Glutamatergic neuron (in vitro differentiated cells): ENCODE measurements around the gene ROR2. TPM values are rescaled to one million over a fixed set of nuclear protein-coding genes. Genes with fewer than 3 reads are reported as not detected.

Experiments
- DNase-seq: peaks from one replicate; pipeline ENCODE4 v3.0.0; 2022
- H3K27ac Mint-ChIP-seq: one replicate; pipeline ENCODE4 v1.8.0; 2020; ENCODE audit warnings: mild to moderate bottlenecking, mixed read lengths, inconsistent platforms; ENCODE audit not compliant: unreplicated experiment
- H3K27me3 Mint-ChIP-seq: one replicate; pipeline ENCODE4 v1.8.0; 2020; ENCODE audit warnings: mild to moderate bottlenecking, moderate library complexity, mixed read lengths, inconsistent platforms; ENCODE audit not compliant: unreplicated experiment
- H3K36me3 Mint-ChIP-seq: one replicate; pipeline ENCODE4 v1.8.0; 2020; ENCODE audit warnings: mild to moderate bottlenecking, mixed read lengths, inconsistent platforms; ENCODE audit not compliant: unreplicated experiment
- H3K4me1 Mint-ChIP-seq: one replicate; pipeline ENCODE4 v1.8.0; 2020; ENCODE audit warnings: mild to moderate bottlenecking, low read depth, mixed read lengths, inconsistent platforms; ENCODE audit not compliant: unreplicated experiment
- H3K4me3 Mint-ChIP-seq: one replicate; pipeline ENCODE4 v1.8.0; 2020; ENCODE audit warnings: mild to moderate bottlenecking, mixed read lengths, inconsistent platforms; ENCODE audit not compliant: unreplicated experiment
- H3K9me3 Mint-ChIP-seq: one replicate; pipeline ENCODE4 v1.8.0; 2020; ENCODE audit warnings: mild to moderate bottlenecking, moderate library complexity, mixed read lengths, inconsistent platforms; ENCODE audit not compliant: unreplicated experiment
- total RNA-seq: library from RNA; stranded (reverse); fragmentation: NEBNext Ultra II Directional; extraction: Animal tissue kit (Norgen Biotek cat#: 25700); gene quantifications from one replicate; pipeline ENCODE4 v1.2.1, GENCODE V29; 2021; ENCODE audit not compliant: unreplicated experiment
- TF ChIP-seq, protein P1 (sequence below): fragments of 200-600 bp; sonication (generic); IDR thresholded peaks from one replicate; pipeline ENCODE4 v1.5.0; 2021; ENCODE audit not compliant: partially characterized antibody, unreplicated experiment

The ROR2 gene
- total RNA-seq, 1 donor from 2014 or later: 51.1 TPM

DNA sequence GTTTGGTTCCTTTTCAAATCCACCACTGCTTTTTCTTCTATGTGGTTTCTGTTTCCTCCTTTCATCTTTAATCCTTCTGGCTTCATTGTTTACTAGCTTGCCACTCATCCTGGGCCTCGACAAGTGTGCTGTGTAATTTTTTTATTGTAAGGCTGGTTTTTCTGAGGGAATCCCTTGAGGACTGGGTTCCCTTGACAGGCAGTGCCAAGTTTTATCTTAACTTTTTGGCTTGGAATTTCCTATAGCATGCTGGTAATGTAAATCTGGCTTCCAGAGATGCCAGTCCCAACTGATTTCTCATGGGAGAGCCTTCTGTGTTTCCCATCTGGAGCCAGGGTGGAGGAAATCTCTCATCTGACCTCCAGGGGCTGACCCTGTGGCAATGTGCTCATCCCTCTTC, 184.7 kb downstream of the ROR2 start:
- H3K9me3 Mint-ChIP-seq: peaks cover 11% of the 10 kb centered on the region
- peak overlapping the region; percentile 9 for H3K27ac Mint-ChIP-seq
- peaks cover 33% of the 10 kb centered on the region for H3K4me1 Mint-ChIP-seq
- H3K27me3 Mint-ChIP-seq: peaks cover 8% of the 10 kb centered on the region
- peaks cover 15% of the 10 kb centered on the region for H3K36me3 Mint-ChIP-seq
- TF ChIP-seq, protein P1, sequence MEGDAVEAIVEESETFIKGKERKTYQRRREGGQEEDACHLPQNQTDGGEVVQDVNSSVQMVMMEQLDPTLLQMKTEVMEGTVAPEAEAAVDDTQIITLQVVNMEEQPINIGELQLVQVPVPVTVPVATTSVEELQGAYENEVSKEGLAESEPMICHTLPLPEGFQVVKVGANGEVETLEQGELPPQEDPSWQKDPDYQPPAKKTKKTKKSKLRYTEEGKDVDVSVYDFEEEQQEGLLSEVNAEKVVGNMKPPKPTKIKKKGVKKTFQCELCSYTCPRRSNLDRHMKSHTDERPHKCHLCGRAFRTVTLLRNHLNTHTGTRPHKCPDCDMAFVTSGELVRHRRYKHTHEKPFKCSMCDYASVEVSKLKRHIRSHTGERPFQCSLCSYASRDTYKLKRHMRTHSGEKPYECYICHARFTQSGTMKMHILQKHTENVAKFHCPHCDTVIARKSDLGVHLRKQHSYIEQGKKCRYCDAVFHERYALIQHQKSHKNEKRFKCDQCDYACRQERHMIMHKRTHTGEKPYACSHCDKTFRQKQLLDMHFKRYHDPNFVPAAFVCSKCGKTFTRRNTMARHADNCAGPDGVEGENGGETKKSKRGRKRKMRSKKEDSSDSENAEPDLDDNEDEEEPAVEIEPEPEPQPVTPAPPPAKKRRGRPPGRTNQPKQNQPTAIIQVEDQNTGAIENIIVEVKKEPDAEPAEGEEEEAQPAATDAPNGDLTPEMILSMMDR: no peak
- H3K4me3 Mint-ChIP-seq: no peak overlapping the region
- no peak for DNase-seq

DNA sequence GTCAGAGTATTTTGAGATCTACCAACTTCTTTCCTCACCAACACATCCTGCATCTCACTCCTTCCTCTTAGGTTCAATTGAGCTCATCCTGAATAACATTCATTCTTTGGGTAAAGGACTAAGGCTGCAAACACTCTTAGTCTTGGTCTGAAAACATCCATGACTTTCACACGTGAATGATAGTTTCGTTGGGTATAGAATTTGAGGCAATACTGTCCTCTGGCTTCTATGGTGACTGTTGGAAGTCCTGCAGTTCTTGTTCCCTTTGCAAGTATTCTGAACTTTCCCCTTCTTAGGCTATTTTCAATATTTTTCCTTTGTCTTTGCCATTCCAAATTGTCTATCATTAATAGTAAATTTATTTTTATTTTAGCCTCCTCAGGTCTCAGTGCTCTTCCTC, 185.4 kb downstream of the ROR2 start:
- peaks cover 9% of the 10 kb centered on the region for H3K9me3 Mint-ChIP-seq
- TF ChIP-seq, protein P1: no peak

DNA sequence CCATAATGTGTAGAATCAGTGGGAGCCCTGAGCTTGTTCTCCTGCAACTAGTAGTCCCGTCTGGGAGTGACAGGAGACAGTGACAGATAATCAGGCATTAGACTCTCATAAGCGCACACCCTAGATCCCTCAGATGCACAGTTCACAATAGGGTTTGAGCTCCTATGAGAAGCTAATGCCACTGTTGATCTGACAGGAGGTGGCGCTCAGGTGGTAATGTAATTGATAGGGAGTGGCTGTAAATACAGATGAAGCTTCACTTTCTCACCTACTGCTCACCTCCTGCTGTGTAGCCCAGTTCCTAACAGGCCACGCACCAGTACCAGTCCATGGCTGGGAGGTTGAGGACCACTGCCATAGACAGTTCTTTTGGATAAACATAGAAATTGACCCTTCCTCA, 188.7 kb downstream of the ROR2 start:
- H3K36me3 Mint-ChIP-seq: peaks cover 10% of the 10 kb centered on the region
- H3K27ac Mint-ChIP-seq: no peak overlapping the region
- peaks cover 4% of the 10 kb centered on the region for H3K9me3 Mint-ChIP-seq
- peaks cover 6% of the 10 kb centered on the region for H3K27me3 Mint-ChIP-seq
- TF ChIP-seq, protein P1: no peak
- DNase-seq: no peak
- peaks cover 24% of the 10 kb centered on the region for H3K4me1 Mint-ChIP-seq
- H3K4me3 Mint-ChIP-seq: no peak overlapping the region

More for the DNA sequence above, 185.4 kb downstream of the ROR2 start:
- peaks cover 15% of the 10 kb centered on the region for H3K36me3 Mint-ChIP-seq
- peaks cover 8% of the 10 kb centered on the region for H3K27me3 Mint-ChIP-seq
- H3K27ac Mint-ChIP-seq: no peak overlapping the region
- H3K4me1 Mint-ChIP-seq: peaks cover 26% of the 10 kb centered on the region
- no peak for DNase-seq
- no peak overlapping the region for H3K4me3 Mint-ChIP-seq

DNA sequence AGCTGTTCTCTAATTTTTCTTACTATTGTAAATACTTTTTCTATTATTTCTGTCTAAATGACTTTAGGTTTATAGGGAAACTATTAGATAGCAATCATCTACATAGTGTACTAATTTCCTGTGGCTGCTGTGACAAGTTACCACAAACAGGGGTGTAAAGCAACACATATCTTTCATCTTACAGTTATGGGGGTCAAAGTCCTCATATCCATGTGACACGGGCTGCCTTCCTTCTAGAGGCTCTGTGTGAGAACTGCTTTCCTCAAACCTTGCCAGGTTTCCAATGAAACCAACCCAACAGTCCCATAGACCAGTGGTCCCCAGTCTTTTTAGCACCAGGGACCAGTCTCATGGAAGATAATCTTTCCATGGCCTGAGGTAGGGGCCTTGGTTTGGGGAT, 189.1 kb downstream of the ROR2 start:
- peaks cover 19% of the 10 kb centered on the region for H3K4me1 Mint-ChIP-seq
- TF ChIP-seq, protein P1: no peak
- no peak for DNase-seq

DNA sequence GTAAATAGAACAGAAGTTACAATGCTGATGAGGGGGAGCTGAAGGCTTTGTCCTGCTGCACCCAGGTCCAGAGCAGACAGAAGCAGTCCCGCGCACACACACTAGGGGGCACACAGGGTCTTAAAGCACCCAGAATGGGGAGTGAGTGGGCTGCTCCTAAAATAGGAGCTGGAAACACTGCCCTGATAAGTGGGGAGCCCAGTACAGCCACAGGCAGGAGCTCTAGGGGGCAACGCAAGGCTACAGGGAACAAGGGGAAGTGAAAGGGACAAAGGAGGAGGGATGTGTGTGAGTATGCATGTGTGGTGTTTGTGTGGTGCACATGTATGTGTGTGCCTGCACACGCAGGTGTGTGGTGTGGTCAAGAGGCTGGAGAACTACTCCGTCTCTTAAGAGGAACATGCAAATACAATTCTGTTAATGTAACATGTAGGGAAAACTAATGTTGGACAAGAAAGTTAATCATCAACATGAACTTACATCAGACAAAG, 191.5 kb downstream of the ROR2 start:
- peaks cover 7% of the 10 kb centered on the region for H3K9me3 Mint-ChIP-seq
- peak; percentile 80 for DNase-seq
- H3K36me3 Mint-ChIP-seq: no peaks in the 10 kb centered on the region
- H3K27ac Mint-ChIP-seq: no peak overlapping the region
- H3K4me3 Mint-ChIP-seq: no peak overlapping the region
- H3K4me1 Mint-ChIP-seq: peaks cover 14% of the 10 kb centered on the region
- peaks cover 3% of the 10 kb centered on the region for H3K27me3 Mint-ChIP-seq
- TF ChIP-seq, protein P1: peak; percentile 84

More for the DNA sequence above, 189.1 kb downstream of the ROR2 start:
- Mint-ChIP-seq H3K27ac (no peak overlapping the region), H3K9me3 (peaks cover 5% of the 10 kb centered on the region), H3K36me3 (peaks cover 10% of the 10 kb centered on the region), H3K4me3 (no peak overlapping the region), H3K27me3 (peaks cover 5% of the 10 kb centered on the region)
